Measurements from ENCODE around the gene GPR160.
A peak's percentile ranks its signal among the peaks of the same experiment; 100 is the strongest.

GPR160 gene

DNA sequence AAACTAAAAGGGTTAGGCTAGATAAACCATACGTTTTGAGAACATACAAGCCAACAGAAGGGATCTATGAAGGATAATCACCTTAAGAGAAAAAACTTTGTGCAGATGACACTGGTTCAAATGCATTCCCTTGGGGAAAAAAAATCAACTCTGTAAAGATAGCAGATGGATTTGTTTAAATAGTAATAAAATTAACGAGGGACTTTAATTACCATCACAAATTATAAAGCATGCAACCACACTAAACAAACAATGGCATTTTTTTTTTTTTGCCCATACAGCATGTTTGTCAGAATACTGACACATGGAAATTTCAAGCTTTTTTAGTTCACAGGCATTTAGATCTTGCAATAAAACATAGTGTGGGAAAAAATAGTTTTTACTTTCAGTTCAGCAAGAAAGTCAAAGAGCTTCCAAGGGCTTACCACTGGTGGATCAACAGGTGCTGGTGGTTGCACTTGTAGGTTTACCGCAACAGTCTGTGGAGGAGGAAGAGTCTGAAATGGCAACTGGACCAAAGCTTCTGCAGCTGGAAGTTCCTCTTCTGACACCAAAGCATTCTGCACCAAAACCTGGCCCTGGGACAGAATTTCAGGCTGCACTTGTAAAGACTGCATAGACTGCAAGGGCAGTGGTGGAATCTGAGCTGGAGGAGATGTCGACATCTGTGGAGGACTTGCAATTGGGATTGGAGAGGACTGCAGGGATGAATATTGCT, 90.6 kb downstream of the GPR160 start:
- TF ChIP-seq, protein P1, sequence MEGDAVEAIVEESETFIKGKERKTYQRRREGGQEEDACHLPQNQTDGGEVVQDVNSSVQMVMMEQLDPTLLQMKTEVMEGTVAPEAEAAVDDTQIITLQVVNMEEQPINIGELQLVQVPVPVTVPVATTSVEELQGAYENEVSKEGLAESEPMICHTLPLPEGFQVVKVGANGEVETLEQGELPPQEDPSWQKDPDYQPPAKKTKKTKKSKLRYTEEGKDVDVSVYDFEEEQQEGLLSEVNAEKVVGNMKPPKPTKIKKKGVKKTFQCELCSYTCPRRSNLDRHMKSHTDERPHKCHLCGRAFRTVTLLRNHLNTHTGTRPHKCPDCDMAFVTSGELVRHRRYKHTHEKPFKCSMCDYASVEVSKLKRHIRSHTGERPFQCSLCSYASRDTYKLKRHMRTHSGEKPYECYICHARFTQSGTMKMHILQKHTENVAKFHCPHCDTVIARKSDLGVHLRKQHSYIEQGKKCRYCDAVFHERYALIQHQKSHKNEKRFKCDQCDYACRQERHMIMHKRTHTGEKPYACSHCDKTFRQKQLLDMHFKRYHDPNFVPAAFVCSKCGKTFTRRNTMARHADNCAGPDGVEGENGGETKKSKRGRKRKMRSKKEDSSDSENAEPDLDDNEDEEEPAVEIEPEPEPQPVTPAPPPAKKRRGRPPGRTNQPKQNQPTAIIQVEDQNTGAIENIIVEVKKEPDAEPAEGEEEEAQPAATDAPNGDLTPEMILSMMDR (conservative IDR thresholded peaks at IDR 0.05; ENCODE audit: low read depth, low read length) = no peak
- no peak for DNase-seq (ENCODE audit: low read depth)
- no peak overlapping the region for H3K4me3 ChIP-seq (ENCODE audit: low read depth, low read length)

DNA sequence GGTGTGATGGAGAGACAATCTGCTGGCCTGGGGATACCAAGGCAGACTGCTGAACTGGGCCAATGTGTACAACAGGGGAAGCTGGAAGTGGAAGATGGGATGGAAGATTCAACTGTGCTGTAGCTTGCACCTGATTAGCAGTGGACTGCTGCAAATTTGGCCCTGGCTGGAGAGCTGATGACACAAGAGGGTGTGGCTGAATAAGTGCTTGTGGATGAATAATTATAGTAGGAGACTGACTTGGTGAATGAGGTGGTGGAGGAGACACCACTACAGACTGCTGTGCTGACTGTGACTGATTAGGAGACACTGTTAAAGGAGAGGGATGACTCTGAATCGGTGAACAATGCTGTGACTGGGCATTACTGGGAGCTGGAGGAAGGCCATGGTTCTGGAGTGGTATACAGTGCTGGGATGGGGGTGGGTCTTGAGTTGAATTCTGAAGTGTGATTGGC, 91.2 kb downstream of the GPR160 start:
- TF ChIP-seq, protein P1 (conservative IDR thresholded peaks at IDR 0.05; ENCODE audit: low read depth, low read length) = no peak
- DNase-seq (ENCODE audit: low read depth) = no peak
- no peak overlapping the region for H3K4me3 ChIP-seq (ENCODE audit: low read depth, low read length)

DNA sequence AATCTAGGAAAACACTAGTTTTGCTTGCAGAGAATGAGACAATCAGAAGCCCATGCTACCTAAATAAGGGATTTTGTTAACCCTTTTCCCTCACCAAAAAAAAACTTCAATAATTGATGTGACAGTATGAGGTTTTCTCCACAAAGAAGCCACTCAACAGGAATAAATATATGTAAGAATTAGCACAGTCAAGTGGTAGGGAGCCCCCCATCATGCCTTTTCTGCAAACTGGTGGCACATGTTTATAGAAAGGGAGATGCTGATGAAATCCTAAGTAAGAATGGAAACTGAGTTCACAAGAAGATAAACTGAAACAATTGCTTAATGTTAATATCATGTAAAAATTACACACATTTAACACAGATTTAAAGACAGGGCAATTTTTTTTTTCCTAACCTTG, 92.7 kb downstream of the GPR160 start:
- H3K4me3 ChIP-seq (ENCODE audit: low read depth, low read length) = no peak overlapping the region
- TF ChIP-seq, protein P1 (conservative IDR thresholded peaks at IDR 0.05; ENCODE audit: low read depth, low read length) = no peak
- DNase-seq (ENCODE audit: low read depth) = no peak

DNA sequence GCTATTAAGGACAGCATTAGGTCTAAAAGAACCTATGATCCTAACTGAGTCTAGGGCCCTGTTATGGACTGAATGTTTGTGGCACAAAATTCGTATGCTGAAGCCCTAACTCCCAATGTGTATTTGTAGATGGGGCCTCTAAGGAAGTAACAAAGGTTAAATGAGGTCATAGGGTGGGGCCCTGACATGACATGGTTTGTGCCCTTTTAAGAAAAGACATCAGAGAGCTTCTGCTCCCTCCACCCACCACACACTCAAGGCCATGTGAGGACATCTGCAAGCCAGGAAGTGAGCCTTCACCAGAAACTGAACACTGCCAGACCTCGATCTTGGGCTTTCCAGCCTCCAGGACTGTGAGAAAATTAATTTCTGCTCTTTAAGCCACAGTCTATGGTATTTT, 94.5 kb downstream of the GPR160 start:
- peak; percentile 33 for DNase-seq (ENCODE audit: low read depth)
- TF ChIP-seq, protein P1 (conservative IDR thresholded peaks at IDR 0.05; ENCODE audit: low read depth, low read length) = no peak
- H3K4me3 ChIP-seq (ENCODE audit: low read depth, low read length) = no peak overlapping the region

Measured in choroid plexus epithelial cell (primary cell).